Measurements from ENCODE around the gene ZNF70.
"Not testable (repeated sequence)": the region's sequence is repeated elsewhere in the genome, so short reads cannot be mapped to it uniquely, and the experiment has no call there.

ZNF70 gene

DNA sequence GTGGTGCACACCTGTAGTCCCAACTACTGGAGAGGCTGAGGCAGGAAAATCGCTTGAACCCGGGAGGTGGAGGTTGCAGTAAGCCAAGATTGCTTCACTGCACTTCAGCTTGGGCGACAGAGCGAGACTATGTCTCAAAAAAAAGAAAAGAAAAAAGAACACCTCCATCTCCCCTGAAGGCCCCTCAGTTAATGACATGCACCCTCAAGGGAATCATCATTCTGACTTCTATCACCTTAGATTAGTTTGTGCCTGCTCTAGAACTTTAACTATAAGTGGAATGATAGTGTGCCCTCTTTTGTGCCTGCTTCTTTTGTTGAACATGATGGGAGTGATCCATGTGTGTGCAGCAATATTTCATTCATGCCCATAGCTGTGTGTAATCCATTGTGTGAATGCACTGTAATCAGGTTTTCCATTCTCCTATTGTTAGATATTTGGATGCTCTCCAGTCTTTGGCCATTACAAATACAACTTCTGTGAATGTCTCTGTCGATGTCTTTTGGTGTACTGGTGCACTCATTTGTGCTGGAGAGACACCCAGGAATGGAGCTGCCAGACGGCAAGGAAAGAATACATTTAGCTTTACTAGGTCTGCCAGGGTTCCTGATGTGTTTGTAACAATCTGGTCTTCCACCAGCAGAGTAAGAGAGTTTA is 4.2 kb upstream of the ZNF70 start:
- DNase-seq, result no peak

DNA sequence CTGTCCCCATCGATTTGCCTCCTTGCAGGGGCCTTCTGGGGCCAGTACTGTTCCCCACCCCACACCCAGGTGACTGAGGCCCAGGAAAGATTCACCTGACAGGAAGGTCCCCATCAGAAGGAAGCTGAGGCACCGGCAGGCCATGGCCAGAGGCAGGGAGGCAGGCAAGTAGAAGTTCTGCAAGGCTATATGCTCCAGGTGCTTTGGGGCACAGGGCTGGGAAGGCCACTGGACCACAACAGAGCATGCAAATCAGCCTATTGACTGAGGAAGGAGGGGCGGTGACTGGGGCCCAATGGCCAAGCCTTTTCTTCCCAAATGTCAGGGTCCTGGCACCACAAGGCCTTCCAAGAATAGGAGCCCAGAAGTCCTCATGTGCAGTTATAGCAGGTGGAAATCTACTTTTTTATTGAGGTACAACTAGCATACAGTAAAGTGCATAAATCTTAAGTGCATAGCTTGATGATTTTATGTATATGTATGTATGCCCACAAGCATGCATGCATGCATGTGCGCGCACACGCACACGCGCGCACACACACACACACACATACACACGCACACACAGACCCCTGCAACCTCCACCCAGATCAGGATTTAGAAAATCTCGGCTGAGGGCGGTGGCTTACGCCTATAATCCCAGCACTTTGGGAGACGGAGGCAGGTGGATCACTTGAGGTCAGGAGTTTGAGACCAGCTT is 3.5 kb upstream of the ZNF70 start, which contains the start of gene VPREB3:
Gene VPREB3 (minus strand): TSS at position 206 of the 700 bp plus-strand sequence. CDS start 62 bp downstream, at position 144.
- DNase-seq, result no peak

DNA sequence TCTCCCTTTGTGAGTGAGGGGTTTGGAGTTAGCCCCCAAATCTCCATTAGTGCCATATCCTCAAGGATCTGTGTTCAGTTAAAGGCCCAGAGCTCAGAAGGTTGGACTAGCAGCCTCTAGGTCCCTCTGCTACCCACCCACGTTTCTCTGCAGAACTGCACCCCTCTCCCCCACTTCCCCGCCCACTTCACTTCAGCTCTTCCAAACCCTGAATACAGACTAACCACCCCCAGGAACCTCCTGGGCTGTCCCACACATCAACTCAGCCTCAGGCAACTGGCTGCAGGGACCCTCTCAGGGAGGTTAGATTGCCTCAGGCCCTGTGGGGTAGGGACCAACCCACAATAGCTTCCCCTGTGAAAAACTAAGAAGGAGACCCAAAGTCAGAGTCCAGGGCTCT is 2.5 kb upstream of the ZNF70 start:
- no peak for DNase-seq

DNA sequence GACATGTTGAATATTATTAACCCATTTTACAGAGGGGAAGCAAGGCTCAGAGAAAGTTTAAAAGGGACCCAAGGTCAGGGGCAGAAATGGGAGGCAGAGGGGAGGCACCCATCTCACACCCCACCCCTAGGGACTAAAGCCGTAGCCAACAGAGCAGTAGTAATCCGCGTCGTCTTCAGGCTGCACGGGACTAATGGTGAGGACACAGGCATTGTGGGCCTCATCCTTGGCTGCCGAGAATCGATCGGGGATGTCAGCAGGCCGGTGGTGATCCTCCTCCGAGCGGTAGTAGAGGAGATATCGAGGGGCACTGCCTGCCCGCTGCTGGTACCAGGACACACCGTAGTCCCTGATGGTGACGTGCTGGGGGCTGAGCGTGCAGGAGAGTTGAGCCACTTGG is 1.8 kb upstream of the ZNF70 start:
- no peak for DNase-seq

DNA sequence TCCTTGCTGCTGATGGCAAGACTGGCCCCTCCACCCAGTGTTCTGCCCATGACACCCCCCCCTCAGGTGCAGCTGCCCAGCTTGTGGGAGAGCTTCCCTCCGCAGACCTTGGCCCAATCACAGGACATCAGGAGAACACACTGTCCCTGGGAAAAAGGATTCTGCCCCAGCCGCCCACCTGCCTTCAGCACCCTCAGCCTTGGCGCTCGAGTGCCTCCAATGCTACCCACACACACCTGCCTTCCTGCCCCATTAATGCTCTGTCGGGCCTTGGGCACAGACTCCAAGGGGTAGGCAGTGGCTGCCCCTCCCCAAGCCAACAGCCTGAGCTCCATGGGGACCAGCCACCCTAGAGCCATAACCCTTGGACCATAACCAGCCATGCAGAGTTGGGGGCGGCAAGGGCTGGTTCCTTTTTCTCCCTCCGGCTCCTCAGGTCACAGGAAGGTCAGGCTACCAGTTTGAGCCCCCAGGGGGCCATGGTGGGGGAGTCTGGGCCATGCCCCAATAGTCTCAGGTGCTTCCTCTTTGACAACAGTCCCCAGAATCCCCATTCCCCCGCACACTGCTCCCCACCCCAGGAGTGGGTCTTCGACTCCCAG is 1.3 kb upstream of the ZNF70 start:
- no peak for DNase-seq

DNA sequence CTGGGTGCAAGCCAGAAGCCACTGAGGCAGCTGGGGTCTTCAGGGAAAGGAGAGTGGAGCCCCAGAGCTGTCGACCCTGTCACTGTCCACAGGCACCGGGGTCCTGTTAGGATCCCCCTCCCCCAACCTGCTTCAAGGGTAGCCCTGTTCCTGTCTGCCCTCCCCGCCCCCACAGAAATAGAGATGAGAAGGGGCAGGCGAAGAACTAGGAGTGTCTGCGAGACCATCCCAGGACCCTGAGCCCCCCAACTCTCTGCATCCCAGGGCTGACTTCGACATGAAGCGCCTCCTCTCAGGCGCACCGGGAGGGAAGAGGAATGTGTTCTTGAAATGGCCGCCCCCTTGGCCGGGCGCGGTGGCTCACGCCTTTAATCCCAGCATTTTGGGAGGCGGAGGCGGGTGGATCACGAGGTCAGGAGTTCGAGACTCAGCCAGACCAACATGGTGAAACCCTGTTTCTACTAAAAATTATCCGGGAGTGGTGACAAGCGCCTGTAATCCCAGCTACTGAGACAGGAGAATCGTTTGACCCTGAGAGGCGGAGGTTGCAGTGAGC is 607 bp upstream of the ZNF70 start:
- peak; percentile 66 for DNase-seq

DNA sequence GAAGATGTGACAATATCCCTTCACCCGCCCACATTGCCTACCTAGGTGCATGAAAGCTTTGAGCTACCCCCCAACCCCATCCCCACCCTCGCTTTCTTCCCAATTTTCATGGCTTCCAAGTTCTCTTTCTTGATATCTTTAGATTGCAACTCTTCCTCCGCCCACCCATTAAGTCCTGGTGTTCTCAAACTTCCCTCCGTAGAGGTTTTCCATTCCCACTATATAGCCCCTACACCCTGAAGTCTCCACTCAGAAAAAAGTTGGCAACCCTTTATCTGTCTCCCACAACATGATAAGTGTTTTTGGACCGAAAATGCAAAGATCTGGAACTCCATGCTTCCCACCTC is 572 bp downstream of the ZNF70 start:
- no peak for DNase-seq

DNA sequence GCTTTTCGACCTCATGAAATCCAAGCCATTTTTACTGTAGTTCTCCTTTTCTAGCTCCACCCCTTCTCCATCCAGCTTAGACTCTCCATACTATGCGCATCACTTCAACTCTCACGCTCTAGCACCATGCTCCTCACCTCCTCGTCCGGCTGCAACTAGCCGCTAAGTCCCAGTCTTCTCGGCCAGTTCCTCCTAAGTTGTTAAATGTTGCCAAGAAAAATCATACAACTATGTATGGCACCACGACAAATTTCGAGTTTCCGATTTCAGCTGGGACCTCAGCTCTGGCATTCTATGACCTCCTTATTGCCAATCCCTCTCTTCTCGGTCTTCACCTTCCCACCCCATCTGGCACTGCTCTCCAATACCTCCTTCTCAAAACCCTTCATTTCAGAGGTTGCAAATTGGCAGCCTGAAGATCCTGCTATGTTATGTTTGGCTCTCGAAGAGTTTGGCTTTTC is 1.0 kb downstream of the ZNF70 start:
- peak; percentile 55 for DNase-seq

DNA sequence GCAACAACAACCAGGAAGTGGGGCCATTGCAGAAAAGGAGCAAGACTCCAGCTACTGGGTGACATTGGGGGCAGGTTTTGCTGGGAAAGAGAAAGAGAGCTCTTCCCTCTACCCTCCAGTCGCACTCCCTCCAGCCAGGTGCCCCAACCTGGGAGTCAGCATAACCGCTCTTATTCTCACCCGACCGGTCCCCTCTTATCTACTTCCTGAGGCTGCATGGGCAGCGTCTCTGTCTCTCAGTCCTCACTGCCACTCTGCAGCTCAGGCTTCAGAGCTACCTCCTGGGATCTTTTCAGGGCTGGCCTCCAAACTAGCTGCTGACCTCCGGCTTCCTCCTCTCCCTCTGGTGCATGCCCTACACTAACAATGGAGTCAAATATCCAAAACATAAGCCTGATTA is 5.1 kb downstream of the ZNF70 start:
- peak; percentile 66 for DNase-seq

DNA sequence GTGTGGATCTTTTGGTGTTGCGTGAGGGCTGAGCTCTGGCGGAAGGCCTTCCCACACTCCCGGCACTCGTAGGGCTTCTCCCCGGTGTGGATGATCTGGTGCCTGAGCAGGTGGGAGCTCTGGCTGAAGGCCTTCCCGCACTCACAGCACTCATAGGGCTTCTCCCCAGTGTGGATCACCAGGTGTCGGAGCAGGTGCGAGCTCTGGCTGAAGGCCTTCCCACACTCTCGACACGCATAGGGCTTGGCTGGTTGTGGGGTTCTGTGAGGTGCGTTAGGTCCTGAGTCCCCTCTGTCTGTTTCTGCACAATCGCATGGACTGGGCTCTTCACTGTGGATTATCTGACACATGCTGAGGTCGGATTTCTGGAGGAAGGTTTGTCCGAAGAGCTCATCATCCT is 6.4 kb downstream of the ZNF70 start:
- DNase-seq, result no peak

DNA sequence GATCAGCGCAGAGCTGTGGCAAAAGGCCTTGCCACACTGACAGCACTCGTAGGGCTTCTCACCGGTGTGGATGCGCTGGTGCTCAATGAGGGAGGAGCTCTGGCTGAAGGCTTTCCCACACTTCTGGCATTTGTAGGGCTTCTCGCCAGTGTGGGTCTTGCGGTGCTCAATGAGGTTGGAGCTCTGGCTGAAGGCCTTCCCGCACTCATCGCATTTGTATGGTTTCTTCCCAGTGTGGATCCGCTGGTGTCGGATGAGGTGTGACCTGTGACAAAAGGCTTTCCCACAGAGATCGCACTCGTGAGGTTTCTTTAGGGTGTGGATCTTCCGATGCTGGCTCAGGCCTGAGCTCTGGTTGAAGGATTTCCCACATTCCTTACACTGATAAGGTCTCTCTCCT is 6.9 kb downstream of the ZNF70 start:
- no peak for DNase-seq

DNA sequence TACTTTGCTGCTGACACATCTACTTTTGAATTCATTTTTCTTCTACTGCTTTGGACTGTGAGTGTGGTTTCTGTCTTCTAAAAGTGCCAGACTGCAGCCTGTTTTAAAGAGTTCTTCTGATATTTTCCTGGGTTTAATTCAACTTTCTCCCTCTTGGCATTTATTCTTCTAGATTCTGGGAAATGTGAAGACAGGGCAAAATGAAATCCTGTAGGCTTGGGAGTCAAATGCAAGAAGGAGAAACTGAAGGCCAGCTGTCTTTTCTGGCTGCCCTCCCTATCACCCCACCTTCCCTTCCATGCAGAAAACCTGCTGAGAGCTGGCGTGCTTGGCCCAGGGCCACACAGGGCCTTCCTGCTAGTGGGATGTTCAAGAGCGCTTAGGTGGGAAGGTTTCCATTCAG is 7.6 kb downstream of the ZNF70 start:
- DNase-seq, result no peak

DNA sequence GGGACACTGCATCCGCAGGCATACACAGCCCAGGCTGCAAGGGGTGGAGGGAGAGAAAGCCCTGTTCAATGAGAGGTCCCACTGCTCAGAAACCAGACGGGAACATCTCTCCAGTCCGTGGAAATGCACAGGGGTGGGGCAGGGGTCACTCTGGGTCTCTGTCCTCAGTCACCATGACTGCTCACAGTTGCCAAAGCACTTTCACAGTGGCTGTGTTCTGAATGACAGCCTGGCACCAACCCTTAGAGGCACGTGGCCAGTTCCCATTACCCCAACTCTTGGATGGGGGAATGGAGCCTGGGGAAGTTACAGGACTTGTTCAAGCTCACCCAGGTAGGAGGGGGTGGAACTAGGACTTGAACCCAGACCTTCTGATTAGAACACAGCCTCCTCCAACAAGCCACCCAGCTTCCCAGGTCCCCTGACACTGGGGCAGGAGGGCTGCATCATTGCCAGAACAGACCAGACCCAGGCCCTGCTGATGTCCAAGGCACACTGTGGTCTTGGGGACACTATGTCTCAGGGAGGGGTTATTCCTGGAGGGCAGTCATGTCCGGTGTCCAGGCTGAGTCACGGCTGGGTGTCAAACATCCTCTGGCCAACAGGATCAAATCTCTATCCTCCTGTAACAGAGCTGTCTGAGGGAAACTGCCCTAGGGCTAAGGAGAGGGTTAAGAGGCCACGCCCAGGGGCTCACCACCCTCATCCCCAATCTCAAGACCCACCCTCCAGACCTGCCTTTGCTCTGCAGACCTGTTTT is 8.2 kb downstream of the ZNF70 start:
- no peak for DNase-seq

DNA sequence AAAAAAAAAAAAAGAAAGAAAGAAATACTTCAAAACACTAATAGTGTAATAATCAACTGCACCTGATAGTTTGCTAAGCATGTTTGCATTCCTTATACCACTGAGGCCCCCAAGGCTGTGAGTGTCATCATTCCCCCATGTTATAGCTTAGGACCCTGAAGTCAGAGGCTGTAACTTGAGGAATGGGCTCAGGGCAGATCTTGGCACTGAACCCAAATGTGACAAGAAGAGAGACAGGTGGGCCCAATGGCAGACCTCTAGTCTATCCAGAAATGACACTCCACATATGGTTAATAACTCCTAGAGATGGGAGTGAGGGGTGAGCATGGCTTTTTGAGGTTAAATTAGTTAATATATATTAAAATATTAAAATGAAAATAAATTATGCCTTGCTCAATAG is 13.2 kb downstream of the ZNF70 start:
- DNase-seq, result no peak

DNA sequence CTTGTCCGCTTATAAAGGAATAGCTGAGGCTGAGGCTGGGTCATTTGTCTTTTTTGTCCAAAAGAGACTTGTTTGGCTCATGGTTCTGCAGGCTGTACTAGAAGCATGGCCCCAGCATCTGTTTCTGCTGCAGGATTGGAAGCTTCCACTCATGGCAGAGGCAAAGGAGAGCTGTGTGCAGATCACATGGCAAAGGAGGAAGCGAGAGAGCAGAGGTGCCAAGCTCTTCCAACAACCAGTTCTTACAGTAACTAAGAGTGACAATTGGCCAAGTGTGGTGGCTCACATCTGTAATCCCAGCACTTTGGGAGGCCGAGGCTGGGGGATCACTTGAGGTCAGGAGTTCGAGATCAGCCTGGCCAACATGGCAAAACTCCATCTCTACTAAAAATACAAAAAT is 22.8 kb downstream of the ZNF70 start:
- not testable (repeated sequence) for DNase-seq

DNA sequence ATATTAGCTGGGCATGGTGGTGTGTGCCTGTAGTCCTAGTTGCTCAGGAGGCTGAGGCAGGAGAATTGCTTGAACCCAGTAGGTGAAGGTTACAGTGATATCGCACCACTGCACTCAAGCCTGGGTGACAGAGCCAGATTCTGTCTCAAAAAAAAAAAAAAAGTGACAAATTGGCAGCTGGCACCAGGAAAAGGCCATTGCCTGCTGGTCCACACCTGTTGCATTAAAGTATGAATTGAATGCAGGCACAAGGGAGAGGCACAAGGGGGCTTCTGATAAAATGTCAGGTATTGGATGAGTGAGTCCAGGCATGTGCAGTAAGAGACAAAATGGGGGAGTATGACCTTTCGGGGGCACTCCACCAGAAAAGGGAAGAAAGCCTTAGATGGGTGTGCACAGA is 28.2 kb downstream of the ZNF70 start:
- no peak for DNase-seq

DNA sequence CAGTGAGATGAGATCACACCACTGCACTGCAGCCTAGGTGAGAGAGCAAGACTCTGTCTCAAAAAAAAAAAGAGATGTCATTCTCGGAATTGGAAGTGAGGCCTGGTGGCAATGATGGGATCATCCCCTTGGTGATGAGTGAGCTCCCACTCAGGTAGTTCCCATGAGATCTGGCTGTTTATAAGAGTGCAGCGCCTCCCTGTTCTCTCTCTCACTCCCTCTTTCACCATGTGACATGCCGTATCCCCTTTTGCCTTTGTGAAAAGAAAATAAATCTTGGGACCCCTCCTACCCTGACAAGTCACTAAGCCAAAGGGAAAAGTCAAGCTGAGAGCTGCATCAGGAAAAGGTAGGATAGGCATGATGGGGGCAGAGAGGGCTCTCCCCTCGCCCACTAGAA is 28.8 kb downstream of the ZNF70 start:
- DNase-seq, result no peak

DNA sequence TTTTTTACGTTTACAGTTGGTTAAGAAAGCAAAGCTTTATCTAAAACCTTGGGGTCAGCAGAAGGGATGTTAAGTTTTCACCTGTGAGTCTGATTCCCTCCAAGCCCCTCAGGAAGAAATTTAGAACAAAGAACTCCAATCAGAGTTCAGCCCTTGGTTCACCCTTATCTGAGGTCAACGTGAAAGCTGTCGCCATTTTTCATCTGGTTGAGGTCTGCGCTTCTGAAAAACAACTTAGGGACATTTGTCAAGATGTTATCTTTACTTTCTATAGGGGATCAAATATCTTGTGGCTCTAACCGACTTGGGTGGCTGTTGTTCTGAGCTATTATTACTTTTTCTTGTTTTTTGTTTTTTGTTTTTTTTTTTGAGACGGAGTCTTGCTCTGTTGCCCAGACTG is 30.1 kb downstream of the ZNF70 start:
- DNase-seq, result no peak

DNA sequence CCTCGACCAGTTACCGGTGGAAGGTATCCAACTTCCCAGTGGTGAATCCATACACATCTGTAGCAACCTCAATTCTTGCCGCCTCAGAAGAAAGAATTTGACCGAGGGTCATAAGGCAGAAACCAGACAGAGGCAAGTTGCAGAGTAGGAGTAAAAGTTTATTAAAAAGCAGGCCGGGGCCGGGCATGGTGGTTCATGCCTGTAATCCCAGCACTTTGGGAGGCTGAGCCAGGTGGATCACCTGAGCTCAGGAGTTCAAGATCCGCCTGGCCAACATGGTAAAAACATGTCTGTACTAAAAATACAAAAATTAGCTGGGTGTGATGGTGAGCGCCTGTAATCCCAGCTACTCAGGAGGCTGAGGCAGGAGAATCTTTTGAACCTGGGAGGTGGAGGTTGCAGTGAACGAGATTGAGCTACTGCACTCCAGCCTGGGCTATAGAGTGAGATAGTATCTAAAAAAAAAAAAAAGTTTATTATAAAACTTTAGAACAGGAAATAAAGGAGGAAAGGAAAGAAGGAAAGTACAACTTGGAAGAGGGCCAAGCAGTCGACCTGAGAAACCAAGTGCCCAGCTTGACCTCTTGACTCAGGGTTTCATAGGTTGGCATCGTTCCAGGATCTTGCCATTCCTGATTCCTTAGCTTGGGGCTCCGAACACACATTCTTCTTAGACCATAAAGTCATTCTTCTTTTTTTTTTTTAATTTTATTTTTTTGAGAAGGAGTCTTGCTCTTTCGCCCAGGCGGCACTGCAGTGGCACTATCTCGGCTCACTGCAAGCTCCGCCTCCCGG is 32.3 kb downstream of the ZNF70 start:
- no peak for DNase-seq

DNA sequence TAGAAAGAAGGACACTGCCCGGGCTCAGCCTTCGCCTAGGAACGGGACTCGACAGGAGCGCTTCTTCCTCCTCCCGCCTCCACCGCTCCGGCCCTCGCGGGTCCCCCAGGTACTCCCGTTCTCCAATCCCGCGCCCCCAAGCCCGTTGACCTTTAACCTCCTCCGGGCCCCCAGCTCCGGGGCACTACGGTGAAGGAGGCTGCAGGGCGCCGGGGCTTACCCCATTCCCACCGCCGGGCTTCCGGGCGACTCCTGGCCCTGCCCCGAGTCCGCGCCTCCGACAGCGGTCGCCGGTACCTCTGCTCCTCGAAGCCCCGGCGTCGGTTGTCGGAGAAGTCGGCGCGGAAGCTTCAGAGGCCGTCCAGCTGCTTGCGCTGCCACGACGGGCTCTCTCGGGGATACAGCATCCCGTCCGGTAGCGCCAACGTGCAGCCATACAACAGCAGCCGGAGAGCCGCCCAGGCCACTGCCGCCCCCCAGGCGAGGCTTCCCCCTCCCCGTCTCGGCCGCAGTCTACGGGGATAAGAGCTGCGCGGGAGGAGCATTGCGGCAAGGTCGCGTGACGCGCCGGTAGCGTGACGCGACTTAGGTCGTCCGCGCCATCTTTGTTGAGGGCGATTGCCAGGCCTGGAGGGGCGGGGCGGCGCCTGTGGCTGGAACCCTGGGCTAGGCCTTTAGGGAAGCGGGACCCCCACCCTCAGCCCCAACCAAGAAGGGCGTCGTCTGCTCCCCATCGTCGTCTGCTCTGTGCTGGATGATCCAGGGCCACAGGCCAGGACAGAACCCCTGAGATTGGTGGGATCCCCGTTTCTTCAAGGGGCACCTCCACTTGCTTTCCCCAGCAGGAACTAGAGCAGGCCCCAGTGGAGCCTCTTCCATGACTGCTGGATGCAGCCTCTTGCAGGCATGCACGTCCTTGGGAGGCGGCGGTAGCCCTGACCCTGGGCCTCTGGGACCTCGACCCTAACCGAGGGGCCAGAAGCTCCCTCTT is 33.8 kb downstream of the ZNF70 start:
- DNase-seq, result peak; percentile 95

DNA sequence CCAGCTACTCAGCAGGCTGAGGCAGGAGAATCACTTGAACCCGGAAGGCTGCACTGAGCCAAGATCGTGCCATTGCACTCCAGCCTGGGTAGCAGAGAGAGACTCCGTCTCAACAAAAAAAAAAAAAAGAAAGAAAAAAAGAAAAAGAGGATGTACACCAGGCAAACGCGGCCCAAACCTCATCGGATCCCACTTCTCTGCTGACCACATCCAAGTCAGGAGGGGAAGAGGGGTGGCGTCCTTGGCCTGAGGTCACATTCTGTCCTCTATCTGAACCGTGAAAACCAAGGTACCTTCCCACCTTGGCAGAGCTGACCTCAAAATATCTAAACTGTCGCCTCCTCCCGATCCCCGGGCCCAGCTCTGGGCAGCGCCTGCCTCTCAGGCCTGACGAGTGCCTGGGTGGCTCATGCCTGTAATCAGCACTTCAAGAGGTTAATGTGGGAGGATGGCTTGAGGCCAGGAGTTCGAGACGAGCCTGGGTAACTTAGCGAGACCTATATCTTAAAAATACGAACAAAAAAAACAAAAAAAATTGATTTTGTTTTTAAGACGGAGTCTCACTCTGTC is 35.0 kb downstream of the ZNF70 start:
- peak; percentile 51 for DNase-seq

All from hematopoietic multipotent progenitor cell treated with erythropoietin and hydrocortisone succinate and interleukin-3 and kit ligand, for 4 days (in vitro differentiated cells).